Keratinocyte (primary cell): ENCODE results near the gene ZNF486. TPM values are rescaled to one million over a fixed set of nuclear protein-coding genes. Genes with fewer than 3 reads are reported as not detected.

Experiments used
- DNase-seq: peaks from one replicate; pipeline ENCODE4 v3.0.0-alpha.2; 2011; ENCODE audit warnings: low read depth, missing footprints, low spot score
- FAIRE-seq: peaks from 2 replicates; lab custom pipeline; 2011; peaks lifted over from hg19 to GRCh38; lab: Jason Lieb, UNC
- H2AFZ ChIP-seq: 2 replicates; pipeline ENCODE4 v1.6.0; 2012; ENCODE audit warnings: low read length, control low read depth, inconsistent platforms; ENCODE audit not compliant: control insufficient read depth
- H3K27ac ChIP-seq: 2 replicates; pipeline ENCODE4 v1.5.1; 2011; ENCODE audit warnings: low read length; ENCODE audit not compliant: control insufficient read depth, insufficient read depth
- H3K27me3 ChIP-seq: 3 replicates; pipeline ENCODE4 v1.6.0; 2011; ENCODE audit warnings: low read length; ENCODE audit not compliant: control insufficient read depth, insufficient read depth; ENCODE audit errors: extremely low read depth
- H3K36me3 ChIP-seq, 2 experiments: 2 replicates in 1 of 2; 3 replicates in 1 of 2; pipeline ENCODE4 v1.5.1; 2011; ENCODE audit warnings: low read length in 2 of 2, mild to moderate bottlenecking in 1 of 2; ENCODE audit not compliant: control insufficient read depth in 2 of 2, insufficient read depth in 2 of 2; ENCODE audit errors: extremely low read depth in 1 of 2
- H3K4me1 ChIP-seq: 3 replicates; pipeline ENCODE4 v1.5.1; 2011; ENCODE audit warnings: low read length; ENCODE audit not compliant: control insufficient read depth, insufficient read depth; ENCODE audit errors: extremely low read depth
- H3K4me2 ChIP-seq: 3 replicates; pipeline ENCODE4 v1.6.0; 2011; ENCODE audit warnings: low read depth, low read length; ENCODE audit not compliant: control insufficient read depth, insufficient read depth; ENCODE audit errors: extremely low read depth
- H3K4me3 ChIP-seq, 3 experiments: fragments of 200-600 bp in 1 of 3; sonication (generic) in 1 of 3; 2 replicates in 2 of 3; 3 replicates in 1 of 3; pipeline ENCODE4 v1.5.1; 2011 to 2016; ENCODE audit warnings: low read length in 3 of 3, mild to moderate bottlenecking in 3 of 3, control low read depth in 2 of 3, inconsistent platforms in 1 of 3, low read depth in 1 of 3, mixed read lengths in 1 of 3, mixed run types in 1 of 3, moderate library complexity in 1 of 3; ENCODE audit not compliant: control insufficient read depth in 2 of 3, insufficient read depth in 2 of 3; ENCODE audit errors: extremely low read depth in 1 of 3
- H3K79me2 ChIP-seq: 2 replicates; pipeline ENCODE4 v1.6.0; 2012; ENCODE audit warnings: low read length; ENCODE audit not compliant: control insufficient read depth, insufficient read depth
- H3K9ac ChIP-seq: 3 replicates; pipeline ENCODE4 v1.6.0; 2011; ENCODE audit warnings: low read length; ENCODE audit not compliant: control insufficient read depth, insufficient read depth; ENCODE audit errors: extremely low read depth
- H3K9me1 ChIP-seq: 3 replicates; pipeline ENCODE4 v1.6.0; 2011; ENCODE audit warnings: low read length; ENCODE audit not compliant: control insufficient read depth, insufficient read depth; ENCODE audit errors: extremely low read depth
- H3K9me3 ChIP-seq: 2 replicates; pipeline ENCODE4 v1.5.1; 2012; ENCODE audit warnings: low read depth, low read length; ENCODE audit not compliant: control insufficient read depth
- H4K20me1 ChIP-seq: 3 replicates; pipeline ENCODE4 v1.6.0; 2011; ENCODE audit warnings: low read length; ENCODE audit not compliant: control insufficient read depth, insufficient read depth; ENCODE audit errors: extremely low read depth
- EZH2 ChIP-seq: IDR thresholded peaks from one replicate; pipeline ENCODE4 v1.6.1; 2012; ENCODE audit warnings: inconsistent platforms, mild to moderate bottlenecking, low read length, moderate library complexity
- dilution Hi-C: fragments of 300-500 bp; cut with MboI; formaldehyde crosslinking; loops from one replicate; pipeline ENCODE4 v1.7.0; 2020; ENCODE audit warnings: low sequenced_read_pairs; ENCODE audit not compliant: extremely low pct_ligation_motif_present
- polyA plus RNA-seq, 5 experiments: library from polyadenylated mRNA; depleted of rRNA in 3 of 5; stranded (reverse) in 3 of 5; stranded (forward) in 1 of 5; unstranded in 1 of 5; fragments of >200 nt; gene quantifications; 1 replicate in 1 of 5; 2 replicates in 3 of 5; 3 replicates in 1 of 5; pipeline versions ENCODE4 v1.2.1 to v1.2.3, GENCODE V29; 2011 to 2012; ENCODE audit warnings: missing spikeins in 2 of 5, low read depth in 1 of 5, low replicate concordance in 1 of 5
- TF ChIP-seq, protein P1 (sequence below), 3 experiments: IDR thresholded peaks in 1 of 3; conservative IDR thresholded peaks in 1 of 3; optimal IDR thresholded peaks in 1 of 3; 2 replicates in 2 of 3; 3 replicates in 1 of 3; pipeline versions ENCODE3 to v1.5.1; 2011; ENCODE audit warnings: low read length in 3 of 3, mild to moderate bottlenecking in 3 of 3, moderate library complexity in 2 of 3, control low read depth in 1 of 3, inconsistent platforms in 1 of 3; ENCODE audit not compliant: insufficient read depth in 2 of 3; ENCODE audit errors: extremely low read depth in 1 of 3

ZNF486 gene
- polyA plus RNA-seq, 1 donor (not counting 4 experiments of a cell fraction or from before 2014, with no cell fraction given) = 5.4 TPM

DNA sequence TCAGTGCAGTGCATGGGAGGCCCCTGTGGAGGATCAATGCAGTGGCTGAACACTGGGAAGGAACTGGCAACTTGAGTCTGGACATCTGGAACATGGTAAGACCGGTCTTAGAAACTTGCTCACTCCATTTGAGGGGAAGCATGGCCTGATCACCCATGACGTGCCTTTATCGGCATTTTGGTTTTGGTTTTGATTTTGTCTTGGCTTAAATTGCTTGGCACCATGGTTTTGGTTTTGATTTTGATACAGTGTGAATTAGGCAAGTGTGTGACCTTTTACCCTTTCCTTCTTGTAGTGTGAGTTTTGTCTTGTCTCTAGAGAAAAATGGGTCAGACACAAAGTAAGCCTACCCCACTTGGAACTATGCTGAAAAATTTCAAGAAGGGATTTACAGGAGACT, 77.3 kb downstream of the ZNF486 start:
- H4K20me1 ChIP-seq = no peaks in the 10 kb centered on the region
- no peak for FAIRE-seq
- H3K27me3 ChIP-seq = no peaks in the 10 kb centered on the region
- H3K36me3 ChIP-seq = no peaks in the 10 kb centered on the region
- DNase-seq = no peak
- H3K79me2 ChIP-seq = no peaks in the 10 kb centered on the region
- no peak overlapping the region for H3K4me2 ChIP-seq
- TF ChIP-seq, protein P1, sequence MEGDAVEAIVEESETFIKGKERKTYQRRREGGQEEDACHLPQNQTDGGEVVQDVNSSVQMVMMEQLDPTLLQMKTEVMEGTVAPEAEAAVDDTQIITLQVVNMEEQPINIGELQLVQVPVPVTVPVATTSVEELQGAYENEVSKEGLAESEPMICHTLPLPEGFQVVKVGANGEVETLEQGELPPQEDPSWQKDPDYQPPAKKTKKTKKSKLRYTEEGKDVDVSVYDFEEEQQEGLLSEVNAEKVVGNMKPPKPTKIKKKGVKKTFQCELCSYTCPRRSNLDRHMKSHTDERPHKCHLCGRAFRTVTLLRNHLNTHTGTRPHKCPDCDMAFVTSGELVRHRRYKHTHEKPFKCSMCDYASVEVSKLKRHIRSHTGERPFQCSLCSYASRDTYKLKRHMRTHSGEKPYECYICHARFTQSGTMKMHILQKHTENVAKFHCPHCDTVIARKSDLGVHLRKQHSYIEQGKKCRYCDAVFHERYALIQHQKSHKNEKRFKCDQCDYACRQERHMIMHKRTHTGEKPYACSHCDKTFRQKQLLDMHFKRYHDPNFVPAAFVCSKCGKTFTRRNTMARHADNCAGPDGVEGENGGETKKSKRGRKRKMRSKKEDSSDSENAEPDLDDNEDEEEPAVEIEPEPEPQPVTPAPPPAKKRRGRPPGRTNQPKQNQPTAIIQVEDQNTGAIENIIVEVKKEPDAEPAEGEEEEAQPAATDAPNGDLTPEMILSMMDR (optimal IDR thresholded peaks at IDR 0.05 in 1 of 3, IDR thresholded peaks at IDR 0.05 in 1 of 3, conservative IDR thresholded peaks at IDR 0.05 in 1 of 3; ENCODE audit: extremely low read depth in 1 of 3, insufficient read depth in 2 of 3, low read length in 3 of 3) = no peak
- no peak for TF ChIP-seq EZH2
- no peaks in the 10 kb centered on the region for H3K9me1 ChIP-seq
- H3K4me1 ChIP-seq = no peaks in the 10 kb centered on the region
- H2AFZ ChIP-seq = no peak overlapping the region
- H3K9ac ChIP-seq = no peak overlapping the region
- H3K9me3 ChIP-seq = peaks cover 2% of the 10 kb centered on the region
- dilution Hi-C loops = no loop called here
- no peak overlapping the region for H3K27ac ChIP-seq
- H3K4me3 ChIP-seq = no peak overlapping the region

DNA sequence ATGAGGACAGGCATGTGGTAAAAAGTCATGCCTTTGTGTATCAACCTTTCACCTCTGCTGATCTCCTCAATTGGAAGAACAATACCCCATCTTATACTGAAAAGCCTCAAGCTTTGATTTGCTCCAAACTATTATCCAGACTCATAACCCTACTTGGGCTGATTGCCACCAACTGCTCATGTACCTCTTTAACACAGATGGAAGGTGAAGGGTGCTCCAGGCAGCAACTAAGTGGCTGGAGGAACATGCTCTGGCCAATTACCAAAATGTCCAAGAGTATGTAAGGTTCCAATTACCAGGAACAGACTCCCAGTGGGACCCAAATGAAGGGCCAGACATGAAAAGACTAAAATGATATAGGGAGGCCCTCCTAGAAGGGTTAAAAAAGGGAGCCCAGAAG, 78.3 kb downstream of the ZNF486 start:
- DNase-seq = no peak

More for the DNA sequence above, 78.3 kb downstream of the ZNF486 start:
- no peaks in the 10 kb centered on the region for H3K4me1 ChIP-seq
- no peak overlapping the region for H2AFZ ChIP-seq
- dilution Hi-C loops = no loop called here
- no peak overlapping the region for H3K27ac ChIP-seq
- H3K79me2 ChIP-seq = no peaks in the 10 kb centered on the region
- no peak overlapping the region for H3K9ac ChIP-seq
- H3K9me1 ChIP-seq = no peaks in the 10 kb centered on the region
- no peaks in the 10 kb centered on the region for H4K20me1 ChIP-seq
- no peak overlapping the region for H3K4me3 ChIP-seq
- no peaks in the 10 kb centered on the region for H3K27me3 ChIP-seq
- no peak for FAIRE-seq
- TF ChIP-seq, protein P1 (optimal IDR thresholded peaks at IDR 0.05 in 1 of 3, IDR thresholded peaks at IDR 0.05 in 1 of 3, conservative IDR thresholded peaks at IDR 0.05 in 1 of 3; ENCODE audit: extremely low read depth in 1 of 3, insufficient read depth in 2 of 3, low read length in 3 of 3) = no peak
- no peak for TF ChIP-seq EZH2
- H3K9me3 ChIP-seq = peaks cover 2% of the 10 kb centered on the region
- no peaks in the 10 kb centered on the region for H3K36me3 ChIP-seq
- H3K4me2 ChIP-seq = no peak overlapping the region
